ENCODE results near the gene FAM217A.
A peak's percentile ranks its signal among the peaks of the same experiment; 100 is the strongest.
"Not testable (repeated sequence)": the region's sequence is repeated elsewhere in the genome, so short reads cannot be mapped to it uniquely, and the experiment has no call there.

The FAM217A gene, protein sequence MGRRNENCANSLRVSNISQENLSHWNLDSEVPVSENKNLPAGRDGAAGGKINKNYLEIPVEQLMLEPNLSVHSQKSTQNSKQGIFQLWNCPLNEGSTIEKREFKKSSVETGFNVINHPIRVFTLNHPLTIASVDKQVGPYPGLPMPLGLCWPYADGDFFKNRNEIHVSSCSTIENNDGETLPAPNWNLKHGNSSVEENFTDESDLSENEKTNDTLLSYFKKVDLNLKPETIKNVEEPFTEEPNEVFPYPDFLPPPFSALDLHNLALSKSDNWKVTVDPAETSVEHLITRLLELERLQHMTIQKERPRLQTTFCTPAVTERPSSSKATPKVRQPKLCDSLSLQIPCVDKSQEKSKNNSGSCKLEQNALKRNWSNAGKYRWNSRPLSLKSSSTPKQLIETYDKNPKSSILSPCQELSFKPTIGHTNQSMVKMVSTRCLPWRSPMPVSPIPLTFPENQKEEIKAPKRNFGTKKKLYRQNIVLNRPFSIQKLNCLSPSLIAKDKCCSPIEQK
- long read RNA-seq, donor 1, result 0 reads
- long read RNA-seq, donor 2, result 0 reads
- long read RNA-seq, donor 3, result 0 reads
- long read RNA-seq, donor 4, result 0 reads
- long read RNA-seq, donor 5, result 0 reads
- long read RNA-seq, donor 6, partial matches to known transcripts, result 179 of 179 reads
- long read RNA-seq, donor 6, other reads (novel, unspliced or antisense), result 0 of 179 reads
- long read RNA-seq, donor 7, result 0 reads
- long read RNA-seq, donor 8, result 0 reads

DNA sequence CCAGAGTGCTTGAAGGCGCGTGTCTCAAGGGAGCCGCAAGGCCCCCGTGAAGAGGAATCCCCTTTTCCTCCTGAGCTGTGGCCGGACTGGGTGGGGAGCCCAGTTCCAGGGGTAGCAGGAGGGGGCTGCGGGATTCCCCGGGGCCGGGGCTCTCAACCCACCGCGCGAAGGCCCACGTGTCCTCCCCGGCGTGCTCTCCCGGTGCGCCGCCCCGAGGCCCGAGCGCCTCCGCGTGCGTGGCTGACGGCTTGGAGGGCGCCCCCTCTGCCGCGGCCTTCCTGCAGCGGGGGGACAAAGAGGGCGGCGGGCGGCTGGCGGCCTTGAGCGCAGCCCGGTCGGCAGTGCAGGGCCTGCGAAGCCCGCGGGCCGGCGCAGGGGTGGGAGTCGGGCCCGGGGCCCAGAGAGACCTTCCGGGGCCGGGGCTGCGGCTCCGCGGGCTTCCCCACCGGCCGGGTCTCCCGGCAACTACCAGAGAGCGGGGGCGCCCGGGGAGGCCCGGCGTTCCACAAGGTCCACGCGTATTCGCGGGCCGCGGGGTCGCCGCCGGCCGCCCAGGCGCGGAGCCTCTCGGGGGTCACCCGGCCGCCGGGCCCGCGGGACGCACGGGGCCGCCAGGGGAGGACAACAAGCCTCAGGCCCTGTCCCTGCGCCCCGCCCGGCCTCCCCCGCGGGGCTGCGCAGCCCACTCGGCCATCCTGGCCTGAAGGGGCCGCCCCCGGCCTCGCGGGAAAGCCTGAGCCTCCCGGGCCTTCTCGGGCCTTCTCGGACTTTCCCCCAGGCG, at the start of gene FAM217A:
Gene FAM217A, minus strand, starts transcription at position 447 of the 781 bp plus-strand sequence. CDS start 1,723 bp downstream, outside the sequence.
- peak; percentile 22 for DNase-seq

DNA sequence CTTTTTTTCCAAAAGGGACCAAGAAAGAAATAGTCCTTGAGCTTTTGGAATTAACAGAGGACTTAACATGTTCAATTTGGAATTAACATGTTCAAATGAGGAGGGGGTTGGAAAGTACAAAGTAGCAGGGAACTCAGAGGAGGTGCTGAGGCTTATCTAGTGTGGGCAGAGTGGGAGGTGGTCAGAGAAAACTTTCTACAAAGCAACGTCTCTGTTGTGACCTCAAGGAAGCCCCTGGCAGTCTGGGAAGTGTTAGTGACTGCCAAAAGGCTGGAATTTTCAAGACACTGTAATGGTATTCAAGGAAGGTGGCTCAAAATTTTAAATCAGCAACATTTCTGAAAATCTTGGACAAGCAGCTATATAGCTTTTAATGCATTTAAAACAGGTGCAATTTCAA, 49.1 kb upstream of the FAM217A start:
- no peak for DNase-seq

DNA sequence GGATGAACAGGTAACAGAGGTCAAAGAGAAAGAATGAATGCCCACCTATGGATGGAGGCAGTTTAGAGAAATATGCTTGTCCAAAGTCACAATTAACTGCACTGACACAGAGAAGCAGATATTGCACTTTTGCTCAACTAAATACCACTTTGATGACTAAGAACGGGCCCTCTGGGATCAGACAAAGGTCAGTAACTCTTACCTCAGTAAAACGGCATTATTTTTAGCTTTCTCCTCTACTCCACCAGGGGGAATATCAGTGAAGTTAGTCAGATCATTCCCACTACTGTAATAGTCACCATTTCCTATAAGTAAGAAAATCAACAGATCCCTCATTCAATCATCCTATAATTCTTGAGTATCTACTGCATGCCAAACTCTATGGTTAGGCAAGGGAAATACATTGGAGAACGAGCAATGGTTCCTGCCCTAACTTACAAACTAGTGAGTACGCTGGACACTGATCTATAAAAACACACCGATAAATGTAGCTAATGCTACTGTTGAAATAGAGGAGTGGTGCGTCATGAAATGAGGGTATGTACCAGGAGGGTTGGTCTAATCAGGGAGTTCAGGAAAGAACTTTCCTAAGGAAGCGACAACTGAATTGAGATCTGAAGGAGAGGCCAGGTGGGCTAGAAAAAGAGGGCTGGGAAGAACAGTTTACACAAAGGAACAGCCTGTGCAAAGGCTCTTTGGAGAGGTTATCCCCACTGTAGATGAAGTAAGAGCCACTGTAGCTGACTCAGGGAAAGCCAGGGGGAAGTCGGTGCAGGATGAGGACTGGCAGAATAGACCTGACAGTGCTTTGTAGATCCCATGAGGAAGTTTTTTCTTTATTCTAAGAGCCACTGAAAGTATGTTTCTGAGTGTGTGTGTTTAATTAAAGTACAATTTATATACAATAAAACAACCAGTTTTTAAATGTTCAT, 47.3 kb upstream of the FAM217A start:
- no peak for DNase-seq

DNA sequence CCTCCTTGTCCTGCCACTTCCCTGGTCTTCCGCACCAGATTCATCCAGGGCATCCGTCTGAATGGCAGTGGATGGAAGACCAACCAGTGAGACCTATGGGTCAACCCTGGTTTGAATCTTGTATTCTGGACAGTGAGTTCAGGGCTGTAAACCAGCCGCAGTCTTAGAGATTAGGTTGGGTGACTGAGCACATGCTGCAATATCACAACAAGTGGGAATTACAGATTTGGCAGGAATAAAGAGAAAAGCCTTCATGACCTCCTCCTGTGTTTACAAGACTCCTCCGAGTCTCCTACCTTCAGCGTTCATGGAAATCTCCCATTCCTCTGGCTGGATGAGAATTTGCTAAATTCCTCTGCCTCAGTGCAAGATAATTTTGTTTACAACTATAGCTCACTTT, 46.6 kb upstream of the FAM217A start:
- DNase-seq, result no peak

DNA sequence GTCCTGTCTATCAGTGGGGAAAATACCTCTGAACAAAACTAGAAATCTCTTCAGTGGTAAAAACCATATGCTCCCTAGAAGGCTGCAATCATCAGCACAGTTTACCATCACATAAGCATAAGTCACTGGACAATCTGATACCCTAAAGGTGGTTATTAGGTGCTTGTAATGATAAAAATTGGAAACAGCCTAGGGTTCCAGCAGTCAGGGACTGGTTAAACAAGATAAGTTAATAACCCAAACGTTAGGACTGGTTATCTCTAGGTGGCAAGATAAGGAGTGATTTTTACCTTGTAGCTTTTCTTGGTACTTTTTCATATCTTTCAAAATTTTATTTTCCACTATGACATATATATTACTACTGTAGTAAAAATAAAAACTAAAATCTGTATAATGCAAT, 45.4 kb upstream of the FAM217A start:
- no peak for DNase-seq

DNA sequence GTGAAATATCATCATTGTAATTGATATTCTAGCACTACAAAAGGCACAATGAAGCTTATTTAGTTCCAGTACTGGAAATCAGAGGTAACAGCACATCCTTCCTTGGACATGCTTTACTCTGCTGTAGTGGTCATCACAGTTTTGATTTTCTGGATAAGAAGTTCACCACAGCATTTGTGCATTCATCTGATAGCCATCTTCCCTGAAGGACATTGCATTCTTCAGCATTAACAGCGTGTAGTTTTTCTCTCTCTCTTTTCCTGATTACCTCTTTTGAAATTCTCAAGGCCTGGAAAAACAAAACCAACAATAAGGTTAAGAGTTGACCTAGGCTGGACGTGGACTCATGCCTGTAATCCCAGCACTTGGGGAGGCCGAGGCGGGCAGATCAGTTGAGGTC, 36.8 kb upstream of the FAM217A start:
- DNase-seq, result no peak

DNA sequence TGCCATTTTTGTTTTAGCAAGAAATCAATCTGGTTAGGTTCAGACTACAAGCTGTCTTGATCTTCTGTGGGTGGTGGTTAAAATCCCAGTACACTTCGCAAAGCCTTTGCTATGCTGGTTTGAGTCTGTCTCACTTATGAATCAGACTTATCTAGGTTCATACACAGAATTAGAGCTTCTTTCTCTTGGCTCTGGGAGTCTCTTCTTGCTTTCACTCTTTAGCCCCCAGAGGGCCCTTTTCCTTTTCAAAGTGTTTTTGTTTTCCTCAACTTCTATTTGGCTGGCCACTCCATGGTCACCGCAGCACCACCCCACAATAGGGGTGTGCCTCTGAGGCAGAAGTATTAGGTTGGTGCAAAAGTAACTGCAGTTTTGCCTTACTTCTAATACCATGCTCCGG, 35.2 kb upstream of the FAM217A start:
- DNase-seq, result no peak

DNA sequence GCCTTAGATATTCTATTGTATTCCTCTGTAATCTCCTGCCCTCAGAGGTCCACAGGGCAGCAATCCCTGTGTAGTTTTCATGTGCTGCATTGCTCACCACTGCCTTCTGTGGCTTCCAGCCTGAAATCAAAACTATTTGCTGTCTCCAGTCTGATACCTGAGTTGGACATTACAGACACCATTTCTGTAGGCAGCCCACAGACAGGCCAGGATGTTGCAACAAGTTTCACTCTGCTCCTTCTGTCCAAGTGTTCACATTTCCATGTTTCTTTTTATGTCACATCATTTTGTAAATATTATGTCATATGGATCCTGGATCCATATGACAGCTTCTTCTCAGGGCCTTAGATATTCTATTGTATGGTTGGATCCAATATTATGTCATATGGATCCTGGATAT, 34.7 kb upstream of the FAM217A start:
- DNase-seq, result no peak

DNA sequence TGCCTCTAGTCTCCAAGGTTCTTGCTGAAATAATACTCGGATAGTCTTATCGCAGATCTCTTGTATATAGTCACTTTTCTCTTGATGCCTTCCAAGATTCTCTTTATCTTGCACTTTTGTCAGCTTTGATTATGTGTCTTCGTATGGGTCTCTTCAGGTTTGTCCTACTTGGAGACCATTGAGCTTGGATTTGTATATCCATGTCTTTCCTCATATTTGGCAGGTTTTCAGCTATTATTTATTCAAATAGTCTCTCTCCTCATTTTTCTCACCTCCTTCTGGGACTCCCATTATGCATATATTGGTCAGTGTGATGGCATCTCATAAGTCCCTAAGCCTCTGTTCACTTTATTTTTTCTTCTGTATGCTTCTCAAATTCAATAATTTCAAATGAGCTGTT, 33.4 kb upstream of the FAM217A start:
- no peak for DNase-seq

DNA sequence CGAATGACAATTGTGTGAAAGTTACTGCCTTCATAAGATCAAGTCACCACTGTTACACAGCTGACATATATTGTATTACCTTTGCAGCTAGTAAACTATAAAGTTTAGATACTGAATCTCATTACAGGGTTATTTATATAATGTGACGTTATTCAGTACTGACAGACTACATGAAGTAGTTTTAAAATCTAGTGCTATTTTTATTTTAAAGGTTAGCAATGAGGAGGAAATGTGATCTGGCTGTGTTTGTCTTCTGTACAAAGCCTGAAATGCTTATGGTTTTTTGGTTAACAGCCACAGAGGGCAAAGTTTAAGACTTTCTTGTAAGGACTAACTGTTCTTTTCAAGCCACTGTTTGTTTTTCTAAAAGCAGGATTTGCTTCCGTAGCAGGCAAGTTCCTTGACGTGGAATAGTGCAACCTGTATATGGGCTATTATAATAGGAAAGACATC, 30.5 kb upstream of the FAM217A start:
- DNase-seq, result not testable (repeated sequence)

DNA sequence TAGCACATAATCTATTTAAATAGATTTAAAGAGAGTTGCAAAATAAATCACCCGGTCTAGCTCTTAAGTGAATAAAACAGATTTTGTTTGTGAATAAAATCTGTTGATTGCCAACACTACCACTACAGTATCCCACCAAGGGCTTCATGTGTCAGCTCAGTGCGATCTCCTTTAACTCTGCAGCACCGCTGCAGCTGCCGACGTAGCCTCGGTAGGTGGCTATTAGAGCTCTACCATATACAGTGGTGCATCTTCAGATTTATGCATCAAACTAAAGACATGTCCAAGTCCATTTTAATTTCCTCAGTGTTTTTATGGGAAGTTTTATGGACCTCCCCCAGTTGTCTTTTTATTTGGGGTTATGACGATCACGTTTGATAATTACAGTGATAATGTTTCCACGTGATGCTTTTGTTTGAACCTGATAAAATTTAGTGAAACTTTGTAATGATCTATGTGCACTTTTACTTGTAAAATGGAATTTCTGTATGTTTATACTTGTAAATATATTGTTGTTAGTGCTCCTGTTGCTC, 29.7 kb upstream of the FAM217A start:
- DNase-seq, result no peak

DNA sequence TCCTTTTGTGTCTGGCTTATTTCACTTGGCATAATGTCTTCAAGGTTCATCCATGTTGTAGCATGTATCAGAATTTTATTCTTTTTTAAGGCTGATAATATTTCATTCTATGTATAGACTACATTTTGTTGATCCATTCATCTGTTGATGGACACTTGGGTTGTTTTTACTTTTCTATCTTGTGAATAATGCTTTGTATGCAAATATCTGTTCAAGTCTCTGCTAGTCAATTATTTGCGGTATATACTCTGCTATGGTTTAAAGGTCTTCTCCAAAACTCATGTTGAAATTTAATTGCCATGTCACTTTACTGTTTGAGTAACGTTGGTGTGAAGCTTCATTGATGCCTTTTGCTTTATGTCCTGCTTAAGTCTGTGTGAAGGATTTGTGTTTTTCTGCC, 28.9 kb upstream of the FAM217A start:
- no peak for DNase-seq

DNA sequence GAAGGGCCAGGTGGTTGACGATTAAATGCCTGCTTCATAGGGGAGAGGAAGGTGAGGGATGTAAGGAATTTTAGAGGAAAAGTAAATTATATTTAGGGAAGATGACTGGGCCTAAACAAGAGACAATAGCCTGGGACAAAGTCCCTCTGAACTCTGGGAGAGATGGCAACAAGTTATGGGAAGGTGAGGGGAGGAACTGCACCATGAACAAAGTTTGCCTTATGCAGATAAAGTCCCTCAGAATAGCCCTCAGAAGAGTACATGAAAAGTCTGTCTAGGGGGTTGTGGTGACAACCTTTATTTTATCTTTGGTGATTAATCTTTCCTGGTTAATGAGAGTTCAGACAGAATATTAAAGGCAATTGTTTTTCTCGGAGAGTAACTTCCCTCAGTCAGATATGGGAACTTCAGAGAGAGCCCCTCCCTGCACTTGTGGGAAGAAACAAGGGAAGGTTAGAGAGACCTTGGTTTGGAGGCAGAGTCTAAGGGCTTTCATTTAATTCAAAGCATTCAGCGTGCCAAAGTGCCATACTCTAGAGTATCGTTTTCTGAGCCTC, 27.1 kb upstream of the FAM217A start:
- no peak for DNase-seq

DNA sequence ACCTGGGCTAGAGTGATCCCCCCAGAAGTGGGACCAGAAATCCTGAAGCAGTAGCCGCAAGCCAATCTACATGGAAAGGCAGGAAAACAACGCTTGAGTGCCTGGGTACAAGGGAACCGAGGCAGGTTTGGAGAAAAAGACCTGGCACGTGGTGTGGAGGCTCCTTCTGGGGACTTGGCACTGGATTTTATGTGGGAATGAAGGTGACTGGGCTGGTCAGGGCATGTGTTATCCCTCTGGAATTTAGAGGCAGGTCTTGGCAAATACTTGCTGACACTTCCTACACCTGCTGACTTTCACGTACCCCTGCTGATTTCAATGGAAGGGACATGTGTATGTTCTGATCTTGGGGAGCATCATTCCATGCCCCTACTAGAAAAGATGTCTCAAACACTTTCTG, 25.0 kb upstream of the FAM217A start:
- DNase-seq, result no peak

DNA sequence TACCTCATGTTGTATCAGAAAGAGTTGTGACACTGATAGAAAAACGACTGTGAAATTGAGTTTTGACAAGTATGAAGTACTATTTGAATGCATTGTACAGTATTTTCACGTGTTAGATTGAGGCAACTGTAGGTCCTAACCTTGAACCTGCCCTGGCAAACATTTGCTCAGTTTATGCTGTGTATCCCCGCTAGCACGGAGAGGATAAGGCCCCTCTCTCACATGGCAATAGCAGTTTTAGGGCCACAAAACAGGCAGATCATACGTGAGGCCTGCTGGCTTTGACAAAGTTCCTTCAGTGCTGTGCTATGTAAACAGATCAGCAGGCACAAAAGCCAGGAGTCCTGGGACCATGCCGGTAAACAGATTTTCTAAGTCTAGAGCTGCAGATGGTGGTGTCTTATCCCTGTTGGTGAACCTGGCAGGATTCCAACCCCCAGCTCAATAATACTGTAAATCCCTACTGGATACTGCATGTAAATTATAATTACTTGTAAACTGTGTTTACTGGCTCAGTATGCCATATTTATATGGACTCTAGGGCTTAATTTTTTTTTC, 23.8 kb upstream of the FAM217A start:
- DNase-seq, result no peak

DNA sequence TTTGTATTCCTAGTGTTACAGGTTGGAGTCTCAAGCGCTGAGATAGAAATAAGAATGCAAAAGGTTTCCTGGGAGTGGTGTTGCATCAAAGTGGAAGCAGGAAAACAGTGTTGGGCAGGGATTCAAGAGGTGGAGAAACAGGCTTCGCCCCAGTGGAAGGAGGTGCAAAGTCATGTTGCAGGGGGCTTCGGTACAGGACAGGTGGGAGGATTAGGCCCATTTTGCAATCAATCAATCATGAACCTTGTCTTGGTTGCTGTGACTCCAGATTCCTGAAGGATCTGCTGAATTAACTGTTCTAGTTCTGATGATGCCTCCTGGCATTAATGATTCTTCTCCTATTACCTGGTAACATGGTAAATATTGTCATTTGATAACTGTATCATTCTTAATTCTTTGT, 22.4 kb upstream of the FAM217A start:
- no peak for DNase-seq

DNA sequence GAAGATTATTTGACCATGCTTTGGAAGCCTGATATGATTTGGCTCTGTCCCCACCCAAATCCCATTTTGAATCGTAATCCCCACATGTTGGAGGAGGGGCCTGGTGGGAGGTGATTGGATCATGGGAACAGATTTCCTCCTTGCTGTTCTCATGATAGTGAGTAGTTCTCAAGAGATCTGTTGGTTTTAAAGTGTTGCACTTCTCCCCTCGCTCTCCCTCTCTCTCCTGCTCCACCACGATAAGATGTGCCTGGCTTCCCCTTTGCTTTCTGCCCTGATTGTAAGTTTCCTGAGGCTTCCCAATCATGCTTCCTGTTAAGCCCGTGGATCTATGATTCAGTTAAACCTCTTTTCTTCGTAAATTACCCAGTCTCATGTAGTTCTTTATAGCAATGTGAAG, 21.7 kb upstream of the FAM217A start:
- DNase-seq, result no peak

DNA sequence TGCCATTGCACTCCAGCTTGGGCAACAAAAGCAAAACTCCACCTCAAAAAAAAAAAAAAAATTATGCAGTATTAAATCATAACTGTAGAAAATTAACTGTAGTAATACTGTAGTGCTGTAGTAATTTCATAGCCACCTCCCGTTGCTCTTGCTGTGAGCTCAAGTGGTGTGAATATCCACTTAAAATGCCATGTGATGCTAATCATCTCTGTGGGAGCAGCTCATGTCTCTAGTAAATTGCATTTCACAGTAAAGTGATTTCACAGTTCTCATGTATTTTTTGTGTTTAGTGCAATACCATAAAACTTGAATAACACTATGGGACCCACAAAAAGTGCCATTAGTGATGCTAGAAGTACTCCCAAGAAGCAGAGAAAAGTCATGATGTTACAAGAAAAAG, 14.4 kb upstream of the FAM217A start:
- DNase-seq, result no peak

DNA sequence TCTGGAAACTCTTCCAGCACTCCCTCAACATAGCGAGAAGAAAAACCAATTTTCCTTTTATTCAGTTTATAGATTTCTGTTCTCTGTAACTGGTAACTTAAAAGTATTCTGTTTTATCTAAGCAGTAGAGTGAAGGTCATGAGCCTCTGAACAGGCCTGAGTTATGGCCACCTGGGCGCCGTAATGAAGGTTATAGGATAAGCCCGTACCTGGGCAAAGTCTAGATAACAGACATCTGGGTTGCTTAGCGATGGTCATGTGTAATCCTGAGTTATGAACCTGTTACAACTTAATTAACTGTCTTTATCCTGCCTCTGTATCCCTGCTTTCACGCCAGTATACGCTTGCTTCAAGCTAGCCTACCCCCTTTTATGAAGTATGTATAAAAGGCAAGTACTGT, 13.0 kb upstream of the FAM217A start:
- no peak for DNase-seq

DNA sequence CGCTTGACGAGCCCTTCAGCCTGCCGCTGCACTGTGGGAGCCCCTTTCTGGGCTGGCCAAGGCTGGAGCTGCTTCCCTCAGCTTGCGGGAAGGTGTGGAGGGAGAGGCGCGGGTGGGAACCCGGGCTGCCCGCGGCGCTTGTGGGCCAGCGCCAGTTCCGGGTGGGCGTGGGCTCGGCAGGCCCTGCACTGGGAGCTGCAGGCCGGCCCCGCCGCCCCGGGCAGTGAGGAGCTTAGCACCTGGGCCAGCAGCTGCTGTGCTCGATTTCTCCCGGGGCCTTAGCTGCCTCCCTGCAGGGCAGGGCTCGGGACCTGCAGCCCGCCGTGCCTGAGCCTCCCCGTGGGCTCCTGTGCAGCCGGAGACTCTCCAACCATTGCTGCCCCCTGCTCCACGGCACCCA, 11.1 kb upstream of the FAM217A start:
- not testable (repeated sequence) for DNase-seq

DNA sequence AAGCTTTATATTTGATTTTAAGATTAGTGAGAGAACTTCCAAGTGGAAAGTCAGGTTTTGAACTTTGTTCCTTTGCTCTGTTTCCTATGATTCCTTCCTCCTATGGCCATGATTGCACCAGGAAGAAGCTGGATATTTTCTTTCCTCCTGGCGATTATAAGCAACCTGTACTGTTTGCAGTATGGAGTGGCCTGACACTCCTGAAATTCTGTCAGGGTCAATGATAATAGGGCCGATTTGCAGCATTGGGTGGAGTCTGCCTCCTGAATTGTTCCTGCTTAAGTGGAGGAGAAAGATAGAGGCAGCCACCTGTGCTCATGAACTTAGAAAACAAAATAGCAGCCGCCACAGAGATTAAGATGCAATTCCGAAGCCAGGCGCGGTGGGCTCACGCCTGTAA, 9.8 kb upstream of the FAM217A start:
- no peak for DNase-seq

Data from right kidney (tissue), 9 donors.